BLaER1 (cell line): ENCODE results near the gene EXOC3.
"Not testable (repeated sequence)": the region's sequence is repeated elsewhere in the genome, so short reads cannot be mapped to it uniquely, and the experiment has no call there.

Experiments used
- H3K27ac ChIP-seq: shearing (Covaris generic); formaldehyde crosslinking; 2 replicates; pipeline ENCODE4 v1.8.1; 2022
- H3K27me3 ChIP-seq: shearing (Covaris generic); formaldehyde crosslinking; 2 replicates; pipeline ENCODE4 v1.8.1; 2022
- H3K36me3 ChIP-seq: shearing (Covaris generic); formaldehyde crosslinking; 2 replicates; pipeline ENCODE4 v1.8.1; 2022
- H3K4me1 ChIP-seq: shearing (Covaris generic); formaldehyde crosslinking; 2 replicates; pipeline ENCODE4 v1.8.1; 2022
- H3K4me2 ChIP-seq: shearing (Covaris generic); formaldehyde crosslinking; 2 replicates; pipeline ENCODE4 v1.8.1; 2022
- H3K4me3 ChIP-seq: shearing (Covaris generic); formaldehyde crosslinking; 2 replicates; pipeline ENCODE4 v1.8.1; 2022
- H3K9ac ChIP-seq: shearing (Covaris generic); formaldehyde crosslinking; 2 replicates; pipeline ENCODE4 v1.8.1; 2022
- H3K9me3 ChIP-seq: shearing (Covaris generic); formaldehyde crosslinking; 2 replicates; pipeline ENCODE4 v1.8.1; 2022
- H4K20me1 ChIP-seq: shearing (Covaris generic); formaldehyde crosslinking; 2 replicates; pipeline ENCODE4 v1.8.1; 2022
- Cebpa-rat ChIP-seq: shearing (Covaris generic); IDR thresholded peaks from 2 replicates; pipeline ENCODE4 v1.8.1; 2022

Gene EXOC3

GRCh38 chr5:399296-400281 lies 43.4 kb upstream of the EXOC3 start:
- peak overlapping the region; percentile 72 for H3K9ac ChIP-seq
- H3K27ac ChIP-seq: peak overlapping the region; percentile 84
- no peaks in the 10 kb centered on the region for H3K36me3 ChIP-seq
- H3K4me3 ChIP-seq: peak overlapping the region; percentile 51
- peaks cover 90% of the 10 kb centered on the region for H3K4me1 ChIP-seq
- peak overlapping the region; percentile 95 for H3K4me2 ChIP-seq
- H3K9me3 ChIP-seq: no peaks in the 10 kb centered on the region
- no peaks in the 10 kb centered on the region for H3K27me3 ChIP-seq
- H4K20me1 ChIP-seq: no peaks in the 10 kb centered on the region
- TF ChIP-seq Cebpa-rat: no peak

GRCh38 chr5:400282-401145 lies 42.5 kb upstream of the EXOC3 start:
- H3K4me2 ChIP-seq: peak overlapping the region; percentile 95
- no peaks in the 10 kb centered on the region for H3K27me3 ChIP-seq

GRCh38 chr5:401146-402034 lies 41.6 kb upstream of the EXOC3 start:
- H4K20me1 ChIP-seq: no peaks in the 10 kb centered on the region
- H3K27me3 ChIP-seq: no peaks in the 10 kb centered on the region
- H3K36me3 ChIP-seq: no peaks in the 10 kb centered on the region
- H3K9me3 ChIP-seq: no peaks in the 10 kb centered on the region
- no peak overlapping the region for H3K9ac ChIP-seq
- H3K27ac ChIP-seq: peak overlapping the region; percentile 46; the same call in 1 of the 2 replicates
- no peak overlapping the region for H3K4me3 ChIP-seq
- peak overlapping the region; percentile 95 for H3K4me2 ChIP-seq
- TF ChIP-seq Cebpa-rat: no peak
- H3K4me1 ChIP-seq: peaks cover 90% of the 10 kb centered on the region

More at GRCh38 chr5:400282-401145, 42.5 kb upstream of the EXOC3 start:
- peak overlapping the region; percentile 51 for H3K4me3 ChIP-seq
- peak overlapping the region; percentile 35; the same call in 1 of the 2 replicates for H3K9ac ChIP-seq
- no peaks in the 10 kb centered on the region for H3K9me3 ChIP-seq
- H3K4me1 ChIP-seq: peaks cover 90% of the 10 kb centered on the region
- H3K27ac ChIP-seq: peak overlapping the region; percentile 84
- no peaks in the 10 kb centered on the region for H4K20me1 ChIP-seq
- TF ChIP-seq Cebpa-rat: no peak
- no peaks in the 10 kb centered on the region for H3K36me3 ChIP-seq

- not testable (repeated sequence) for H3K9ac ChIP-seq, H3K9me3 ChIP-seq, H4K20me1 ChIP-seq, H3K27me3 ChIP-seq, H3K4me3 ChIP-seq, H3K27ac ChIP-seq, H3K36me3 ChIP-seq
- H3K4me1 ChIP-seq: peaks cover 91% of the 10 kb centered on the region
- peak overlapping the region; percentile 95 for H3K4me2 ChIP-seq
Observed at GRCh38 chr5:402219-402614, 40.8 kb upstream of the EXOC3 start.

GRCh38 chr5:402615-403359 lies 40.2 kb upstream of the EXOC3 start:
- Histone ChIP-seq H4K20me1 (no peaks in the 10 kb centered on the region), H3K4me3 (no peak overlapping the region), H3K27ac (0 out of 2 replicates have a peak overlapping the region, but pooled peaks have one; percentile 18), H3K4me1 (peaks cover 88% of the 10 kb centered on the region), H3K4me2 (peak overlapping the region; percentile 95), H3K9ac (no peak overlapping the region), H3K27me3 (no peaks in the 10 kb centered on the region), H3K36me3 (no peaks in the 10 kb centered on the region), H3K9me3 (no peaks in the 10 kb centered on the region)
- TF ChIP-seq Cebpa-rat: peak; percentile 74

GRCh38 chr5:403995-404394 lies 39.0 kb upstream of the EXOC3 start:
- no peak for TF ChIP-seq Cebpa-rat
- Histone ChIP-seq H3K9me3 (no peaks in the 10 kb centered on the region), H3K9ac (no peak overlapping the region), H3K4me2 (peak overlapping the region; percentile 95), H3K4me1 (peaks cover 76% of the 10 kb centered on the region), H3K27me3 (no peaks in the 10 kb centered on the region), H3K27ac (no peak overlapping the region), H4K20me1 (no peaks in the 10 kb centered on the region), H3K36me3 (no peaks in the 10 kb centered on the region), H3K4me3 (0 out of 2 replicates have a peak overlapping the region, but pooled peaks have one; percentile 1)

- H3K4me1 ChIP-seq: peaks cover 69% of the 10 kb centered on the region
- peak overlapping the region; percentile 95 for H3K4me2 ChIP-seq
- no peak overlapping the region for H3K4me3 ChIP-seq
Observed at GRCh38 chr5:404666-405241, 38.2 kb upstream of the EXOC3 start.

GRCh38 chr5:405421-405820 lies 37.6 kb upstream of the EXOC3 start:
- Histone ChIP-seq H3K4me2 (peak overlapping the region; percentile 95; the same call in 1 of the 2 replicates), H3K27me3 (no peaks in the 10 kb centered on the region), H3K9me3 (no peaks in the 10 kb centered on the region), H3K4me1 (peaks cover 62% of the 10 kb centered on the region), H3K4me3 (no peak overlapping the region), H4K20me1 (no peaks in the 10 kb centered on the region), H3K9ac (no peak overlapping the region), H3K36me3 (no peaks in the 10 kb centered on the region), H3K27ac (no peak overlapping the region)
- no peak for TF ChIP-seq Cebpa-rat

More at GRCh38 chr5:404666-405241, 38.2 kb upstream of the EXOC3 start:
- H3K27me3 ChIP-seq: no peaks in the 10 kb centered on the region
- H3K27ac ChIP-seq: no peak overlapping the region
- H3K9me3 ChIP-seq: no peaks in the 10 kb centered on the region
- no peak for TF ChIP-seq Cebpa-rat
- no peak overlapping the region for H3K9ac ChIP-seq
- no peaks in the 10 kb centered on the region for H3K36me3 ChIP-seq
- H4K20me1 ChIP-seq: no peaks in the 10 kb centered on the region
